Measurements from ENCODE around the gene RAB3B.
"Not testable (repeated sequence)": the region's sequence is repeated elsewhere in the genome, so short reads cannot be mapped to it uniquely, and the experiment has no call there.

The RAB3B gene

GRCh38 chr1:52033190-52034049, 42.9 kb upstream of the RAB3B start, which contains the start of gene KTI12:
Gene KTI12 (minus strand): TSS chr1:52033810. CDS start chr1:52033761, 49 bp downstream.
- Histone ChIP-seq H3K23ac (ENCODE audit: low read depth, low read length, poor library complexity) (peak within 1 kb of the TSS; percentile 98), H4K91ac (ENCODE audit: low read depth, low read length, poor library complexity) (no peak within 1 kb of the TSS), H3K27me3 (ENCODE audit: control insufficient read depth in 3 of 3, insufficient read depth in 3 of 3, low read depth in 1 of 3, low read length in 3 of 3) (no peaks in the 10 kb centered on the region), H3K27ac (replicated peaks; ENCODE audit: low read length) (no peak within 1 kb of the TSS), H2BK12ac (ENCODE audit: low read length) (no peak within 1 kb of the TSS), H3K9ac (ENCODE audit: low read depth, low read length, poor library complexity) (peak within 1 kb of the TSS; percentile 98), H3K4me3 (ENCODE audit: low read length in 2 of 2) (peak within 1 kb of the TSS; percentile 80 to 90), H2BK15ac (ENCODE audit: low read length) (no peak within 1 kb of the TSS), H2AFZ (ENCODE audit: low read length) (peak within 1 kb of the TSS; percentile 80), H3K4ac (ENCODE audit: low read length) (peak within 1 kb of the TSS; percentile 24), H4K8ac (ENCODE audit: low read depth, low read length) (no peak within 1 kb of the TSS), H3K79me1 (ENCODE audit: low read depth, low read length) (peaks cover 11% of the 10 kb centered on the region), H3K14ac (ENCODE audit: low read length) (no peak within 1 kb of the TSS), H3K9me3 (replicated peaks in 1 of 2; ENCODE audit: control insufficient read depth in 2 of 2, insufficient read depth in 1 of 2, low read depth in 1 of 2, low read length in 2 of 2) (no peaks in the 10 kb centered on the region), H2BK120ac (ENCODE audit: low read depth, low read length) (peak within 1 kb of the TSS; percentile 44), H2AK5ac (ENCODE audit: low read depth, low read length) (peak within 1 kb of the TSS; percentile 78), H3K36me3 (replicated peaks in 1 of 2; ENCODE audit: control insufficient read depth in 2 of 2, insufficient read depth in 2 of 2, low read length in 2 of 2) (peaks cover 7 to 42% of the 10 kb centered on the region in 2 donors), H3K18ac (ENCODE audit: low read length) (peak within 1 kb of the TSS; percentile 97), H2BK5ac (ENCODE audit: low read length) (peak within 1 kb of the TSS; percentile 55), H3K4me2 (ENCODE audit: insufficient read depth, low read length, poor library complexity, severe bottlenecking) (peak within 1 kb of the TSS; percentile 85), H3K4me1 (ENCODE audit: control insufficient read depth in 2 of 2, insufficient read depth in 1 of 2, low read depth in 1 of 2, low read length in 2 of 2) (peaks cover 8 to 9% of the 10 kb centered on the region in 2 donors)
- no CpG with 5 or more reads among the region's 78 CpGs for WGBS, 2 donors (ENCODE audit: extremely low coverage in 2 of 2, insufficient read length in 2 of 2, insufficient replicate concordance in 1 of 2)
- DNase-seq (ENCODE audit: low spot score), result peak; percentile 72

- Histone ChIP-seq H3K14ac (ENCODE audit: low read length) (no peak overlapping the region), H3K36me3 (replicated peaks in 1 of 2; ENCODE audit: control insufficient read depth in 2 of 2, insufficient read depth in 2 of 2, low read length in 2 of 2) (peaks cover 7 to 42% of the 10 kb centered on the region in 2 donors), H4K91ac (ENCODE audit: low read depth, low read length, poor library complexity) (no peak overlapping the region), H2BK15ac (ENCODE audit: low read length) (no peak overlapping the region), H2AFZ (ENCODE audit: low read length) (peak overlapping the region; percentile 80), H3K23ac (ENCODE audit: low read depth, low read length, poor library complexity) (peak overlapping the region; percentile 45), H2BK12ac (ENCODE audit: low read length) (no peak overlapping the region), H4K8ac (ENCODE audit: low read depth, low read length) (no peak overlapping the region), H3K4me1 (ENCODE audit: control insufficient read depth in 2 of 2, insufficient read depth in 1 of 2, low read depth in 1 of 2, low read length in 2 of 2) (peaks cover 8 to 9% of the 10 kb centered on the region in 2 donors), H3K79me1 (ENCODE audit: low read depth, low read length) (peaks cover 11% of the 10 kb centered on the region), H3K9ac (ENCODE audit: low read depth, low read length, poor library complexity) (peak overlapping the region; percentile 53), H3K27ac (replicated peaks; ENCODE audit: low read length) (no peak overlapping the region), H3K4ac (ENCODE audit: low read length) (no peak overlapping the region), H2AK5ac (ENCODE audit: low read depth, low read length) (peak overlapping the region; percentile 78), H2BK120ac (ENCODE audit: low read depth, low read length) (no peak overlapping the region), H2BK5ac (ENCODE audit: low read length) (peak overlapping the region; percentile 55), H3K18ac (ENCODE audit: low read length) (no peak overlapping the region), H3K4me2 (ENCODE audit: insufficient read depth, low read length, poor library complexity, severe bottlenecking) (peak overlapping the region; percentile 85), H3K9me3 (replicated peaks in 1 of 2; ENCODE audit: control insufficient read depth in 2 of 2, insufficient read depth in 1 of 2, low read depth in 1 of 2, low read length in 2 of 2) (no peaks in the 10 kb centered on the region), H3K4me3 (ENCODE audit: low read length in 2 of 2) (peak overlapping the region; percentile 80 to 90), H3K27me3 (ENCODE audit: control insufficient read depth in 3 of 3, insufficient read depth in 3 of 3, low read depth in 1 of 3, low read length in 3 of 3) (no peaks in the 10 kb centered on the region)
- no CpG with 5 or more reads among the region's 24 CpGs for WGBS, 2 donors (ENCODE audit: extremely low coverage in 2 of 2, insufficient read length in 2 of 2, insufficient replicate concordance in 1 of 2)
- DNase-seq (ENCODE audit: low spot score), result no peak
These were observed 42.3 kb upstream of the RAB3B start for GRCh38 chr1:52032785-52033131.

- H3K27me3 ChIP-seq (ENCODE audit: control insufficient read depth in 3 of 3, insufficient read depth in 3 of 3, low read depth in 1 of 3, low read length in 3 of 3), result no peaks in the 10 kb centered on the region
- H3K4me3 ChIP-seq (ENCODE audit: low read length in 2 of 2), result peak overlapping the region; percentile 80 to 90
- no peak overlapping the region for H3K27ac ChIP-seq (replicated peaks; ENCODE audit: low read length)
- no peak overlapping the region for H2BK12ac ChIP-seq (ENCODE audit: low read length)
- peaks cover 11% of the 10 kb centered on the region for H3K79me1 ChIP-seq (ENCODE audit: low read depth, low read length)
- H4K91ac ChIP-seq (ENCODE audit: low read depth, low read length, poor library complexity), result no peak overlapping the region
- H3K9me3 ChIP-seq (replicated peaks in 1 of 2; ENCODE audit: control insufficient read depth in 2 of 2, insufficient read depth in 1 of 2, low read depth in 1 of 2, low read length in 2 of 2), result no peaks in the 10 kb centered on the region
- no peak overlapping the region for H4K8ac ChIP-seq (ENCODE audit: low read depth, low read length)
- no peak overlapping the region for H3K23ac ChIP-seq (ENCODE audit: low read depth, low read length, poor library complexity)
- H3K36me3 ChIP-seq (replicated peaks in 1 of 2; ENCODE audit: control insufficient read depth in 2 of 2, insufficient read depth in 2 of 2, low read length in 2 of 2), result peaks cover 5 to 40% of the 10 kb centered on the region in 2 donors
- no CpG with 5 or more reads among the region's 5 CpGs for whole genome bisulfite sequencing, 2 donors (ENCODE audit: extremely low coverage in 2 of 2, insufficient read length in 2 of 2, insufficient replicate concordance in 1 of 2)
- H3K4me2 ChIP-seq (ENCODE audit: insufficient read depth, low read length, poor library complexity, severe bottlenecking), result peak overlapping the region; percentile 85
- H2AFZ ChIP-seq (ENCODE audit: low read length), result no peak overlapping the region
- no peak overlapping the region for H2AK5ac ChIP-seq (ENCODE audit: low read depth, low read length)
- no peak overlapping the region for H3K18ac ChIP-seq (ENCODE audit: low read length)
- peak overlapping the region; percentile 53 for H3K9ac ChIP-seq (ENCODE audit: low read depth, low read length, poor library complexity)
- H2BK15ac ChIP-seq (ENCODE audit: low read length), result no peak overlapping the region
- no peak for DNase-seq (ENCODE audit: low spot score)
- H2BK5ac ChIP-seq (ENCODE audit: low read length), result no peak overlapping the region
- H3K4ac ChIP-seq (ENCODE audit: low read length), result no peak overlapping the region
- H2BK120ac ChIP-seq (ENCODE audit: low read depth, low read length), result no peak overlapping the region
- H3K14ac ChIP-seq (ENCODE audit: low read length), result no peak overlapping the region
- H3K4me1 ChIP-seq (ENCODE audit: control insufficient read depth in 2 of 2, insufficient read depth in 1 of 2, low read depth in 1 of 2, low read length in 2 of 2), result peaks cover 8 to 9% of the 10 kb centered on the region in 2 donors
These were observed 41.8 kb upstream of the RAB3B start for GRCh38 chr1:52032124-52032784.

- H3K4me3 ChIP-seq (ENCODE audit: low read length in 2 of 2); DNase-seq (ENCODE audit: low spot score): not testable (repeated sequence)
- no CpG with 5 or more reads among the region's 5 CpGs for WGBS, 2 donors (ENCODE audit: extremely low coverage in 2 of 2, insufficient read length in 2 of 2, insufficient replicate concordance in 1 of 2)
These were observed 38.3 kb upstream of the RAB3B start for GRCh38 chr1:52028839-52029238.

More at GRCh38 chr1:52028839-52029238, 38.3 kb upstream of the RAB3B start:
- H3K36me3 ChIP-seq (replicated peaks in 1 of 2; ENCODE audit: control insufficient read depth in 2 of 2, insufficient read depth in 2 of 2, low read length in 2 of 2), result peaks cover 9 to 52% of the 10 kb centered on the region in 2 donors
- H2AK5ac ChIP-seq (ENCODE audit: low read depth, low read length); H2AFZ ChIP-seq (ENCODE audit: low read length); H2BK120ac ChIP-seq (ENCODE audit: low read depth, low read length); H2BK12ac ChIP-seq (ENCODE audit: low read length); H3K4me1 ChIP-seq (ENCODE audit: control insufficient read depth in 2 of 2, insufficient read depth in 1 of 2, low read depth in 1 of 2, low read length in 2 of 2); H3K4me2 ChIP-seq (ENCODE audit: insufficient read depth, low read length, poor library complexity, severe bottlenecking); H3K18ac ChIP-seq (ENCODE audit: low read length); H3K27ac ChIP-seq (replicated peaks; ENCODE audit: low read length); H3K14ac ChIP-seq (ENCODE audit: low read length); H3K9ac ChIP-seq (ENCODE audit: low read depth, low read length, poor library complexity); H3K27me3 ChIP-seq (ENCODE audit: control insufficient read depth in 3 of 3, insufficient read depth in 3 of 3, low read depth in 1 of 3, low read length in 3 of 3); H3K23ac ChIP-seq (ENCODE audit: low read depth, low read length, poor library complexity); H4K8ac ChIP-seq (ENCODE audit: low read depth, low read length); H3K9me3 ChIP-seq (replicated peaks in 1 of 2; ENCODE audit: control insufficient read depth in 2 of 2, insufficient read depth in 1 of 2, low read depth in 1 of 2, low read length in 2 of 2); H3K4ac ChIP-seq (ENCODE audit: low read length); H2BK15ac ChIP-seq (ENCODE audit: low read length); H4K91ac ChIP-seq (ENCODE audit: low read depth, low read length, poor library complexity); H2BK5ac ChIP-seq (ENCODE audit: low read length): not testable (repeated sequence)
- H3K79me1 ChIP-seq (ENCODE audit: low read depth, low read length), result peaks cover 11% of the 10 kb centered on the region
